ENCODE measurements around the gene ZNF143.

- TF ChIP-seq CTCF (IDR thresholded peaks at IDR 0.05): no peak
- TF ChIP-seq CREB1 (CRISPR knock-in tag; IDR thresholded peaks at IDR 0.05): no peak
- no peak for TF ChIP-seq E2F5 (CRISPR knock-in tag; IDR thresholded peaks at IDR 0.05)
- no peak for TF ChIP-seq MLX (CRISPR knock-in tag; IDR thresholded peaks at IDR 0.05)
- TF ChIP-seq NR2C2 (CRISPR knock-in tag; IDR thresholded peaks at IDR 0.05): no peak
- no peak for TF ChIP-seq ARID4B (CRISPR knock-in tag; IDR thresholded peaks at IDR 0.05; ENCODE audit: borderline replicate concordance)
- no peak for TF ChIP-seq ZNF263 (CRISPR knock-in tag; IDR thresholded peaks at IDR 0.05; ENCODE audit: low read depth)
- no peak for TF ChIP-seq TCF7 (CRISPR knock-in tag; IDR thresholded peaks at IDR 0.05; ENCODE audit: low read depth)
- TF ChIP-seq ELF4 (CRISPR knock-in tag; IDR thresholded peaks at IDR 0.05; ENCODE audit: low read depth): no peak
These were observed 105.8 kb downstream of the ZNF143 start for GRCh38 chr11:9566561-9567063.

Data from WTC11 (cell line).